Right lobe of liver (tissue), 4 donors: ENCODE results near the gene MFN2.

Experiments
- CTCF ChIP-seq, 4 donors: fragments of 200-600 bp in 3 of 4; fragments of 450-650 bp in 1 of 4; IDR thresholded peaks; one replicate each; pipeline versions ENCODE4 v1.5.1 to v1.8.0; 2016 to 2022; ENCODE audit warnings: antibody characterized with exemption in 4 of 4, mild to moderate bottlenecking in 2 of 4
- POLR2A ChIP-seq: fragments of 450-650 bp; IDR thresholded peaks from one replicate; pipeline ENCODE4 v1.6.1; 2017; ENCODE audit warnings: antibody characterized with exemption, mild to moderate bottlenecking
- donor health status: DM: no; HTN: no; CAD: no.
- donor health status: DM: no; HTN: no; CAD: no.
- donor health status: DM: no; HTN: yes; CAD: no.

- no peak for TF ChIP-seq CTCF (IDR thresholded peaks at IDR 0.05)
- no peak for TF ChIP-seq POLR2A
Observed at GRCh38 chr1:12019858-12020509, 39.7 kb downstream of the MFN2 start.
